Glutamatergic neuron (in vitro differentiated cells): ENCODE data around the gene JAK3. TPM values are rescaled to one million over a fixed set of nuclear protein-coding genes. Genes with fewer than 3 reads are reported as not detected.

ENCODE experiments used
- DNase-seq: peaks from one replicate; pipeline ENCODE4 v3.0.0; 2022
- H3K27ac Mint-ChIP-seq: one replicate; pipeline ENCODE4 v1.8.0; 2020; ENCODE audit warnings: mild to moderate bottlenecking, mixed read lengths, inconsistent platforms; ENCODE audit not compliant: unreplicated experiment
- H3K27me3 Mint-ChIP-seq: one replicate; pipeline ENCODE4 v1.8.0; 2020; ENCODE audit warnings: mild to moderate bottlenecking, moderate library complexity, mixed read lengths, inconsistent platforms; ENCODE audit not compliant: unreplicated experiment
- H3K36me3 Mint-ChIP-seq: one replicate; pipeline ENCODE4 v1.8.0; 2020; ENCODE audit warnings: mild to moderate bottlenecking, mixed read lengths, inconsistent platforms; ENCODE audit not compliant: unreplicated experiment
- H3K4me1 Mint-ChIP-seq: one replicate; pipeline ENCODE4 v1.8.0; 2020; ENCODE audit warnings: mild to moderate bottlenecking, low read depth, mixed read lengths, inconsistent platforms; ENCODE audit not compliant: unreplicated experiment
- H3K4me3 Mint-ChIP-seq: one replicate; pipeline ENCODE4 v1.8.0; 2020; ENCODE audit warnings: mild to moderate bottlenecking, mixed read lengths, inconsistent platforms; ENCODE audit not compliant: unreplicated experiment
- H3K9me3 Mint-ChIP-seq: one replicate; pipeline ENCODE4 v1.8.0; 2020; ENCODE audit warnings: mild to moderate bottlenecking, moderate library complexity, mixed read lengths, inconsistent platforms; ENCODE audit not compliant: unreplicated experiment
- total RNA-seq: library from RNA; stranded (reverse); fragmentation: NEBNext Ultra II Directional; extraction: Animal tissue kit (Norgen Biotek cat#: 25700); gene quantifications from one replicate; pipeline ENCODE4 v1.2.1, GENCODE V29; 2021; ENCODE audit not compliant: unreplicated experiment
- TF ChIP-seq, protein P1 (sequence below): fragments of 200-600 bp; sonication (generic); IDR thresholded peaks from one replicate; pipeline ENCODE4 v1.5.0; 2021; ENCODE audit not compliant: partially characterized antibody, unreplicated experiment

The JAK3 gene
- total RNA-seq, 1 donor from 2014 or later, result 1.3 TPM

DNA sequence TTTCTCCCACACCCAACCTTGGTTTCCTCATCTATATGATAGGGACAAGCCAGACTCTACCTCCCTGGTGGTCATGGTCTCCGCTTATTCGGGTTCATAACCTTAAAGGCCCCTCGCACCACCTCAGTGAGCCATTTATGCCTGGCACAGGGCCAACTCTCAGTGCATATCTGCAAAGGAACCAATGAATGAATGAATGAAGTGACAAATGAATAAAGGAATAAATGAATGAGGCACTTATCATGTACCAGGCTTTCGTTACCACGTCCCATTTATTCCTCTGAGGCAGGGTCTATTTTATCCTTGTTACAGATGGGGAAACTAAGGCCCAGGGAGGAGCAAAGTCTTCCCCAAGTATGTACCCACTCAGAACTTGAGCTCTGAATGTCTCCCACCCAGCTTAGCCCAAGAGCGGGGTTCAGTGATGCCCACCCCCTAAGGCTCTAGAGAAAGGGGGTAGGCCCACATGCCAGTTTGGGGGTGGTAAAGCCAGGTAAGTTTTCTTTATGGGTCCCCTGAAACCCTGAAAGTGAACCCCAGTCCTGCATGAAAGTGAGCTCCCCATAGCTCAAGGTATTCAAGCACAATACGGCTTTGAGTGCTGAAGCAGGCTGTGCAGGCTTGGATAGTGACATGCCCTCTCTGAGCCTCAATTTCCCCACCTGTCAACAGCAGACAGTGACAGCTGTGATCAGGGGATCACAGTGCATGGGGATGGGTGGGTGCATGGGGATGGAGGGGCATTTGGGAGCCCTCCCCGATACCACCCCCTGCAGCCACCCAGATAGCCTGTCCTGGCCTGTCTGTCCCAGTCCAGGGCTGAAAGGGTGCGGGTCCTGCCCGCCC is 23.5 kb upstream of the JAK3 start:
- no peaks in the 10 kb centered on the region for H3K4me1 Mint-ChIP-seq
- H3K36me3 Mint-ChIP-seq, result no peaks in the 10 kb centered on the region
- H3K27me3 Mint-ChIP-seq, result peaks cover 4% of the 10 kb centered on the region
- H3K9me3 Mint-ChIP-seq, result peaks cover 3% of the 10 kb centered on the region
- H3K27ac Mint-ChIP-seq, result no peak overlapping the region
- TF ChIP-seq, protein P1, sequence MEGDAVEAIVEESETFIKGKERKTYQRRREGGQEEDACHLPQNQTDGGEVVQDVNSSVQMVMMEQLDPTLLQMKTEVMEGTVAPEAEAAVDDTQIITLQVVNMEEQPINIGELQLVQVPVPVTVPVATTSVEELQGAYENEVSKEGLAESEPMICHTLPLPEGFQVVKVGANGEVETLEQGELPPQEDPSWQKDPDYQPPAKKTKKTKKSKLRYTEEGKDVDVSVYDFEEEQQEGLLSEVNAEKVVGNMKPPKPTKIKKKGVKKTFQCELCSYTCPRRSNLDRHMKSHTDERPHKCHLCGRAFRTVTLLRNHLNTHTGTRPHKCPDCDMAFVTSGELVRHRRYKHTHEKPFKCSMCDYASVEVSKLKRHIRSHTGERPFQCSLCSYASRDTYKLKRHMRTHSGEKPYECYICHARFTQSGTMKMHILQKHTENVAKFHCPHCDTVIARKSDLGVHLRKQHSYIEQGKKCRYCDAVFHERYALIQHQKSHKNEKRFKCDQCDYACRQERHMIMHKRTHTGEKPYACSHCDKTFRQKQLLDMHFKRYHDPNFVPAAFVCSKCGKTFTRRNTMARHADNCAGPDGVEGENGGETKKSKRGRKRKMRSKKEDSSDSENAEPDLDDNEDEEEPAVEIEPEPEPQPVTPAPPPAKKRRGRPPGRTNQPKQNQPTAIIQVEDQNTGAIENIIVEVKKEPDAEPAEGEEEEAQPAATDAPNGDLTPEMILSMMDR, result no peak
- DNase-seq, result no peak
- no peak overlapping the region for H3K4me3 Mint-ChIP-seq

DNA sequence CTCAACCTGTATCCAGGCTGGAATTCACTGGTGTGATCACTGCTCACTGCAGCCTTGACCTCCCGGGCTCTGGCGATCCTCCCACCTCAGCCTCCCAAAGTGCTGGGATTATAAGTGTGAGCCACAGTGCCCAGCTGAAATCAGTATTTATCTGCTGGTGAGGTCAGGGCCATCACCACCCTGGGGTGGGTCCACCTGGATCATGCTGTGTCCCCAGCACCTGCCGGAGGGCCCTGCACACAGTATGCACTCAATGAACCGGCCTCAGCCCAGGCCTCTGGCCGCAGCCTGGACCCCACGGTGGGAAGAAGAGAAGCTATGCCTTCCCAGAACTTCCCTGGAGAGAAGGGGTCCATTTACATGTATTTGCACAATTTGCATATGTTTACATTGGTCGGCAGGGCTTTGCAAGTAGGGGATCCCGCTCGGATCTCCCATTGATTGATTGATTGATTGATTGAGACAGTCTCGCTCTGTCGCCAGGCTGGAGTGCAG is 21.4 kb upstream of the JAK3 start:
- Mint-ChIP-seq H3K36me3 (no peaks in the 10 kb centered on the region), H3K9me3 (peaks cover 2% of the 10 kb centered on the region), H3K27me3 (peaks cover 7% of the 10 kb centered on the region), H3K4me1 (no peaks in the 10 kb centered on the region), H3K4me3 (no peak overlapping the region), H3K27ac (peak overlapping the region; percentile 33)
- TF ChIP-seq, protein P1, result no peak
- no peak for DNase-seq

DNA sequence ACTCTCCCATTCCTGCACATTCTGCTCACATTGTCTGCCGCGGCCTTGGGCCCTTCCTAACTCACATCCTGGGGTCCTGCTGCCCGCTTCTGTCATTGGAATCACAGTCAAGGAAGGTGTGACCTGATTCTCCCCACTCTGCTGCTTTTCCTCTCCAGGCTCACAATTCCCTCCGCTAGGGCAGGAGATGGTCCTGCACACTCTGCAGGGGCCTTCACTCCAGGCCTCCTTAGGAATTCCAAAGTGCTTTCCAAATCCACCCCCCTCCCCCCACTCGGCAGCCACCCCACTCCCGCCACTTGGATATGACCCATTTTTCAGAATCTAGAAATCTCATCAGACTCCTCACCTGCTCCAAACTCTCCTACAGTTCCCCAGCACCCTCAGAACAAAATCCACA is 20.9 kb upstream of the JAK3 start:
- Mint-ChIP-seq H3K9me3 (peaks cover 2% of the 10 kb centered on the region), H3K36me3 (no peaks in the 10 kb centered on the region), H3K27me3 (peaks cover 7% of the 10 kb centered on the region), H3K27ac (peak overlapping the region; percentile 33), H3K4me3 (no peak overlapping the region), H3K4me1 (no peaks in the 10 kb centered on the region)
- TF ChIP-seq, protein P1, result no peak
- no peak for DNase-seq

DNA sequence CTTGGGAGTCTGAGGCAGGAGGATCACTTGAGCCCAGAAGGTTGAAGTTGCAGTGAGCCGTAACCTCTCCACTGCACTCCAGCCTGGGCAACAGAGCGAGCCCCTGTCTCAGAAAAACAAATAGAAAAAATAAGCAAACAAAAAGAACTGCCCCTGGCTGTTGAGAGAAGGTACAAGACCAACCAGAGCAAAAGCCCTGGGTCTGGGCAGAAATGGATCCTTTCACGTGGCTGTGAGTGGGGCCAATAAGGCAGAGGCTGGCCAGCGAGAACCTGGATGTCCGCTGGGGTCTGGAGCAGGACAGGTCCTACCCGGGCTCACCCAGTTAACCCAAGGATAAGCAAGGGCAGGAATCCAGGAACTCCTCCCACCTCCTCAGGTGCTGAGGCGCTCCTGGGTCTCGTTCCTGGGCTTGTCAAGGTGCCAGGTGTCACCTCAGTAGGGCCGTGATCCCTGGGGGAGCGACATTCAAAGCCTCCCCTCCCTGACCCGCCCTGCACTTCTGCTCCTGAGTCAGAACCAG is 19.2 kb upstream of the JAK3 start:
- H3K36me3 Mint-ChIP-seq, result no peaks in the 10 kb centered on the region
- TF ChIP-seq, protein P1, result no peak
- no peaks in the 10 kb centered on the region for H3K4me1 Mint-ChIP-seq
- DNase-seq, result no peak
- H3K27ac Mint-ChIP-seq, result no peak overlapping the region
- H3K4me3 Mint-ChIP-seq, result no peak overlapping the region
- H3K27me3 Mint-ChIP-seq, result peaks cover 9% of the 10 kb centered on the region
- peaks cover 2% of the 10 kb centered on the region for H3K9me3 Mint-ChIP-seq
